HG03432 (cell line): ENCODE data around the gene CX3CL1.
"Not testable (repeated sequence)": the region's sequence is repeated elsewhere in the genome, so short reads cannot be mapped to it uniquely, and the experiment has no call there.

Source experiments
- ATAC-seq: cut with Tn5 transposase; IDR thresholded peaks from one replicate; pipeline ENCODE4 v1.9.1; 2021; ENCODE audit warnings: mild to moderate bottlenecking, moderate library complexity; ENCODE audit not compliant: unreplicated experiment

The CX3CL1 gene

DNA sequence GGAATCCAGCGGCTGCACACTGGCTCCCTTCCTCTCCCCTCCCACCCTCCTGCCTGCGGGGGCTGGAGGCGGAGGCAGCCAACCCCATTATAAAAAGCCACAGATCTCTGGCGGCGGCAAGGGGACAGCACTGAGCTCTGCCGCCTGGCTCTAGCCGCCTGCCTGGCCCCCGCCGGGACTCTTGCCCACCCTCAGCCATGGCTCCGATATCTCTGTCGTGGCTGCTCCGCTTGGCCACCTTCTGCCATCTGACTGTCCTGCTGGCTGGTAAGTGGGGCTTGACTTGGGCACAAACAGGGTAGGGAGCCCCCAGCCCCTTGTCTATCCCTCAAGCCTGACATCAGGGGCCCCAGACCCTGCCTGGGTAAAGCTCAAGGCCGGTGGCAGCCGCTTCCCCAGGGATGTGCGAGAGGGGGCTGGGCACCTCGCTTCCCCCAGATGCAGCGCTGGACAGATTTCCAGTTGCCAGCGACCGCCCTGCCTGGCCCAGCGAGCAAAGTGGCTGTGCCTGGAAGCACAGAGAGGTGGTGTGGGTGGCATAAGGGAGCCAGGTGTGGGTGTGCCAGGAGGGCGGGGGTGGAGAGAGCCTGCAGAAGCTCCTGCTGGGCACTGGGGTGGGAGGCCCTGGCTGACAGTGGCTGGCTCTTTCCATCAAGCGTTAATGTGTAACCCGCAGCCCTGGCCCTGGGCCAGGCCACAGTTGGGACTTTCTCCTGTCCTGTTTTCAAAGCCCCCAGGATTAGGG is at the start of gene CX3CL1:
CX3CL1 (plus strand) TSS at position 119 of the 745 bp plus-strand sequence; CDS start at position 198, 79 bp downstream.
- no peak for ATAC-seq

DNA sequence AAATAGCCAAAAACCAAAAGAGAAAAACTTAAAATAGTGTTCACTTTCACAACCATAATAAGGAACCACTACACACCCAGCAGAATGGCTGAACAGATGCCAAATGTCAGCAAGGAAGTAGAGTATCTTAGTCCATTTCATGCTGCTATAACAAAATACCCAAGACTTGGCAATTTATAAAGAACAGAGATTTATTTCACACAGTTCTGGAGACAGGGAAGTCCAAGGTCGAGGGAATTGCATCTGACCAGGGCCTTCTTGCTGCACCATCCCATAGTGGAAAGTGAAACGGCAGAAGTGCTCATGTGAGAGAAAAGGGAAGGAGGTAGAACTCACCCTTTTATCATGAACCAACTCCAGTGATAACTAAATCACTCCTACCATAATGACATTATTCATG is 47.5 kb upstream of the CX3CL1 start:
- no peak for ATAC-seq

DNA sequence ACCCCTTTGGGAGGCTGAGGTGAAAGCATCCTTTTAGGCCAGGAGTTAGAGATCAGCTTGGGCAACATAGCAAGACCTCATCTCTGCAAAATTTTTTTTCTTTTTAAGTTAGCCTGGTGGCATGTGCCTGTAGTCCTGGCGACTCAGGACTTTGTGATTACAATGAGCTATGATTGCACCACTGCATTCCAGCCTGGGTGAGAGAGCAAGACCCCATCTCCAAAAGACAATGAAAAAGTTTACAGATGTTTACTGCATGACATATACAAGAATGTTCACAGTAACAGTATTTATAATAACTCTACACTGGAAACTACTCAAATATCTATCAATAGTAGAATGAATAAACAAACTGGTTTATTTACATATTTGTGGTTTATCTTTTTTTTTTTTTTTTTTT is 46.8 kb upstream of the CX3CL1 start:
- no peak for ATAC-seq

DNA sequence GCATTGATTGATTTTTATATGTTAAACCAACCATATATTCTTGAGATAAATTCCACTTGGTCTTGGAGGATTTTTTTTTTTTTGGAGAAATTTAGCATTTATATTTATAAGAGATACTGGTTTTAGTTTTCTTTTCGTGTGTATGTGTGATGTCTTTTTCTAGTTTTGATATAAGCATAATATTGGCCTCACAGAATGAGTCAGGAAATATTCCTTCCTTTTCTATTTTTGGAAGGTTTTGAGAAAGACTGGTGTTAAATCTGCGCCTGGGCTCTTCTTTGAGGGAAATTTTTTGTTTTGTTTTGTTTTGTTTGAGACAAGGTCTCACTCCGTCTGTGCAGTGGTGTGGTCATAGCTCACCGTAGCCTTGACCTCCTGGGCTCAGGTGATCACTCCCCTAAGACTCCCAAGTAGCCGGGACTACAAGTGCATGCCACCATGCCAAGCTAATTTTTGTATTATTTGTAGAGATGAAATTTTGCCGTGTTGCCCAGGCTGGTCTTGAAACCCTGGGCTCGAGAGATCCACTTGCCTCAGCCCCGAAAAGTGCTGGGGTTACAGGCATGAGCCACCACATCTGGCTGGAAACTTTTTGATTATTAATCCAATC is 42.5 kb upstream of the CX3CL1 start:
- ATAC-seq = no peak

DNA sequence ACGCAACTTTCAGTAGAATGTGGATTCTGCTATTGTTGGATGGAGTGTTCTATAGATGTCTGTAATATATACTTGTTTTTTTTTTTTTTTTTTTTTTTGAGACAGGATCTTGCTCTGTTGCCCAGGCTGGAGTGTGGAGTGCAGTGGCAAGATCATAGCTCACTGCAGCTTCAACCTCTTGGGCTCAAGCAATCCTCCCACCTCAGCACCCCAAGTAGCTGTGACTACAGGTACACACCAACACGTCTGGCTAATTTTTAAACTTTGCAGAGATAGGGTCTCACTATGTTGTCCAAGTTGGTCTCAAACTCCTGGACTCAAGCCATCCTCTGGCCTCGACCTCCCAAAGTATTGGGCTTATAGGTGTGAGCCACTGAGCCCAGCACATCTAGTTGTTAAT is 40.9 kb upstream of the CX3CL1 start:
- no peak for ATAC-seq

DNA sequence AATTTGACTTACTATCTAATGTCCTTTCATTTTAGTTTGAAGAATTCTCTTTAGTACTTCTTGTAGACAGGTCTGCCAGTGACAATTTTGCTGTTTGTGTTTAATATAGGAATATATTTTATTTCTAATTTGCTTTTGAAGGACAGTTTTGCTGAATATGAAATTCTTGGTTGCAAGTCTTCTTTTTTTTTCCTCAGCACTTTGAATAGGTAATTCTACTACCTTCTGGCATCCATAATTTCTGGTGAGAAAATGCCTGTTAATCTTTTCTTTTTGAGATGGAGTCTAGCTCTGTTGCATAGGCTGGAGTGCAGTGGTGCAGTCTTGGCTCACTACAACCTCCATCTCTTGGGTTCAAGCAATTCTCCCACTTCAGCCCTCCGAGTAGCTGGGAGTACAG is 38.9 kb upstream of the CX3CL1 start:
- no peak for ATAC-seq

DNA sequence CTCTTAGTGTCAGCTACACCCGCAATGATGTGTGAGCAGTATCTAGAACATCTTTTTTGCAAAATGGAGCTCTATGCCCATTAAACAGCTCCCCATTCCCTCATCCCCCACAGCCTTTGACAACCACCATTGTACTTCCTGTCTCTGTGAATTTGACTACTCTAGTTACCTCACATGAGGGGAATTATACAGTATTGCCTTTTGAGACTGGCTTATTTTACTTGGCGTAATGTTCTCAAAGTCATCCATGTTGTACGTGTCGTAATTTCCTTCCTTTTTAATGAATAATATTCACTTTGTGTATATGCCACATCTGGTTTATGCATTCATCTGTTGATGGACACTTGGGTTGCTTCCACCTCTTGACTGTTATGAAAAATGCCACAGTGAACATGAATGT is 36.9 kb upstream of the CX3CL1 start:
- ATAC-seq = no peak

DNA sequence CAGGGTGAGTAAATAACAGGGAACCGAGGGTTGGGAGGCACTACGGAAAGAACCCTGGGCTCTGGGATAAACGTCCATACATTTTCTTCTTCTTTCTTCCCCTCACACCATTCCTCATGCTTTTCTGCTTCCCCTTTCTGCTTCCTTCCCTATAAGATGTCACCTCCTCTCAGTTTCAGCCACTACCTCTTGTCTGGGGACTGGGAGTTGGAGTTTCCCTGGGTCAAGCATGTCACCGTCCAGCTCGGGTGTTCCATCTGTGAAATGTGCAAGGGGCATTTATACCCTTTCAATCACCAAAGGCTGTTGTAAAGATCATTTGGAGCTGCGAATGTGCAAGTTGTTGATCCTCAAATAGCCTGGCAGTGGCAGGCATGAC is 31.2 kb upstream of the CX3CL1 start:
- no peak for ATAC-seq

DNA sequence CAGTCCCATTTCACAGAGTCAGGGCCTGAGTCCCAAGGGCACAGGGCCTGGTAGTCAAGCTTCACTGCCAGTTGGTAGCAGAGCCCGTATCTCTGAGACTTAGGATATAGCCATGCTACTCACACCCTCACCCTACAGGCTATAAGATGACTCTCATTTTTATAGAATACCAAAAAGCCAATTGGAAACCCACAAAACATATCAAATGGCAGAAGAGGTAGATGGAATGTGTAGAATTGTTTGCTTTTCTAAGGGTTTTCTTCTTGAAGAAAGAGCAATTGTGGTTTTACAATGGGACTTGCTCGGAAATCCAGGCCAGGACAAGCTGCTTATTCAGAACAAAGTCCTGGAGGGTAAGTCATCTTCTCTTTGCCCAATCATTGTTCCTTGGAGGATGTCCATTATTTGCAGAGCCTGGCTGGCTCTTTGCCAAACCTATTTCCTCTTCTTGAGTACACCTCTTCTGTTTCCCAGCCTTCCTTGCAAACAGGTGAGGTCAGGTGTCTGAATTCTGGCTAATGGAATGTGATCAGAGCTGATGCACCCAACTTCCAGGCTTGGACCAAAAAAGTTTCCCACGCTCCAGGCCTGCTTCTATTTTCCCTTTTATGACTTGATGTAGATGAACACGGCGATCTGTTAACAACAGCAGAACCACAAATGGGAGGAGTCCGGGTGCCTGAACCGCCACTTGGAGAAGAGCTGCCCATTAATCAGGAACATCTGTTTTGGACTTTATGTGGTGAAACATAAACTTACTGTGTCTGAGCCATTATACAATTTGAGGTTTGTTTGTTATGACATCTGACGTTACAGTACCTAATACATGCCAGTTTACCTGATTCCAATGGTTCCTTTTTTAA is 30.6 kb upstream of the CX3CL1 start:
- ATAC-seq = no peak

DNA sequence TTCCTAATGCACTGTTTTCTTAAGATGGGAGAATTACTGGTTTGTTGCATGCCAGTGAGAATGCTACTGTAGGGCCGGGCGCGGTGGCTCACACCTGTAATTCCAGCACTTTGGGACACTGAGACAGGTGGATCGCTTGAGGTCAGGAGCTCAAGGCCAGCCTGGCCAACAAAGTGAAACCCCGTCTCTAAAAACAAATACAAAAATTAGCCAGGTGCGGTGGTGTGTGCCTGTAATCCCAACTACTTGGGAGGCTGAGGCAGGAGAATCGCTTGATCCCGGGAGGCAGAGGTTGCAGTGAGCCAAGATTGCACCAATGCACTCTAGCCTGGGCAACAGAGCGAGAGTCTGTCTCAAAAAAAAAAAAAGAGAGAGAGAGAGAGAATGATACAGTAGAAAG is 29.7 kb upstream of the CX3CL1 start:
- not testable (repeated sequence) for ATAC-seq

DNA sequence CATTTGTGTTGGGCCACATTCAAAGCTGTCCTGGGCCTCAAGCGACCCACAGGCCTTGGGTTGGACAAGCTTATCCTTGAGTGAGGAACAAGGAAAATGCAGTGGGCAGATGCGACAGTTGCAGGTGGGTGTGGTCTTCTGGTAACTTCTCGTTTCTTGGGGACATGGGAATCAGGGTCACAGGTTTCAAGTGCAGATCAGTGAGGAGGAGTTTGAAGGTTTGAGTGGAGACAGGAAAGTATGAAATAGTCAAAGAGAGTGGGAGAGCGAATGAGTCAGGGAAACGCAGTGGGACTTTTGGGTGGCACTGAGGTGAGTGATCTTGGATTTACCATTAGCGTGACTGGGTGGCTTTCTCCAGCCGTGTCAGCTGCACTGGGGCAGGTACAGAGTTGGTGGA is 29.1 kb upstream of the CX3CL1 start:
- no peak for ATAC-seq

DNA sequence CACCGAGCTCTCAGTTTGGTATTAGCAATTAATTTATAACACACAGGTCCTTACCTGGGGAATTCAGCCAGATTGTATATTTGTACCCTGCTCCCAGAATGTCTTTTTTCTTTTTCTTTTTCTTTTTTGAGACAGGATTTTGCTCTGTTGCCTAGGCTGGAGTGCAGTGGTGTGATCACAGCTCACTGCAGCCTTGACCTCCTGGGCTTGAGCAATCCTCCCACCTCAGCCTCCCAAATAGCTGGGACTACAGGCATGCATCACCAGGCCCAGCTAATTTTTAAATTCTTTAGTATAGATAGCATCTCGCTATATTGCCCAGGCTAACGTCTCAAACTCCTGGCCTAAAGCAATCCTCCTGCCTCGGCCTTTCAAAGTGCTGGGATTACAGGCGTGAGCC is 28.2 kb upstream of the CX3CL1 start:
- not testable (repeated sequence) for ATAC-seq

DNA sequence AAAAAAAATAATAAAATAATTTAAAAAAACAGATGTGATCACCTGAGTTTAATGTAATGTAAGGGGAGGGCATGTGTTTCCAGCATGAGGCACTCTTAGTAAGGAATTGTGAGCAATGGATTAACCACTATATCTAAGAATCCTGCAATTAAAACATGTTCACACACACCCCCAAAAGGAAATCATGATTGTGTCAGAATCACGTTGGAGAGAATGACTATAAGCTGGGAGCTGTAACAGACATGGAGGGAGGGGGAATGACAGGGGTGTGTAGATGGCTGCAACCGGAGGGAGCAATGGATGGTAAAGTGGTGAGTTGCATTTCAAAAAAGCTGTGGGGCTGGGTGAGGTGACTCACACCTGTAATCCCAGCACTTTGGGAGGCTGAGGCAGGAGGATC is 27.3 kb upstream of the CX3CL1 start:
- no peak for ATAC-seq

DNA sequence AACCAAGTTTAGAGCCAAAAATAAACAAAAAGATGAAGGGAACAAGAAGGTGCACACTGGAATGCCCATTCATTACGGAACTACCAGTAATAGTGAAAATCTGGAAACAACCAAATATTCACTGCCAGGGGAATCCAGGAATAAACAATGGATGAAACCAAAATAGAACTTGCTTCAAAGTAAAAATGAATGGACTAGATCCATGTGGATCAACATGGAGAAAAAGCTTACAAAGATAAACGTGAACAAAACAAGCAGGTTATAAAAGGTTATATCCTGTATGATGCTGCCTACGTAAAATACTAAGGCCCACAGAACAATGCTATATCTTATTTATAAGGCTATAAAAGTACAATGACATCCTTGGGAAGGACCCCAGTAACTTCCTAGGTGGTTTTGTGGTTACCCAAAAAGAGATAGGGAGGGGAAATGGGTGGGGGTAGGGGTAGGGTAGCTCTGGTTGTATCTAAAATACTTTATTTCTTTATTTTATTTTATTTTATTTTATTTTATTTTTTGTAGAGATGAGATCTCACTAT is 26.6 kb upstream of the CX3CL1 start:
- ATAC-seq = no peak

DNA sequence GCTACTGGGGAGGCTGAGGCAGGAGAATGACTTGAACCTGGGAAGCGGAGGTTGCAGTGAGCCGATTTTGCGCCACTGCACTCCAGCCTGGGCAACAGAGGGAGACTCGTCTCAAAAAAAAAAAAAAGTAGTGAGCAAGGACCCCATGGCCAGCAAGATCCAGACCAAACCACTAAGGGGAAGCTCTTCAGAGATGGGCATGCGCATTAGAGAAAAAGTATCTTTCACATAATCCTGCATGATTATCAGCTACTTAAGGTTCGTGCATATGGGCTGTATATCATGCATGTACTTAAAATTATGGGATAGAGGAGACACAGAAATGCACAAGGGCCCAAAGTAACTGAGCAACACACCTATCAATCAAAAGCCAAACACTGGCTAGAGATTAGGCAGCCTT is 24.4 kb upstream of the CX3CL1 start:
- no peak for ATAC-seq

DNA sequence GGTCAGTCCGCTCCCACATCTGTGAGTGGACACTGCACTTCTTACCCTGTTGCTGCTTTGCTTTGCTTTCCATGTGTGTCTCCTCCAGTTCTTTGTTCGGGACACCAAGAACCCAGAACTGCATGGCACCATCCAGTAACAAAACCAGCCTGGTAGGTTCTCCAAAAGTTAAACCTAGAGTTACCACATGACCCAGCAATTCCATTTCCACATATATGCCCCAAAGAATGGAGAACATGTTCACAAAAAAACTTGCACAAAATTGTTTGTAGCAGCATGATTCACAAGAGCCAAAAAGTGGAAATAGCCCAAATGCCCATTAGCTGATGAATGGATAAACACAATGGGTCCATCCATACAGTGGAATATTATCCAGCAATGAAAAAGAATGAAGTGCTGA is 24.0 kb upstream of the CX3CL1 start:
- no peak for ATAC-seq

DNA sequence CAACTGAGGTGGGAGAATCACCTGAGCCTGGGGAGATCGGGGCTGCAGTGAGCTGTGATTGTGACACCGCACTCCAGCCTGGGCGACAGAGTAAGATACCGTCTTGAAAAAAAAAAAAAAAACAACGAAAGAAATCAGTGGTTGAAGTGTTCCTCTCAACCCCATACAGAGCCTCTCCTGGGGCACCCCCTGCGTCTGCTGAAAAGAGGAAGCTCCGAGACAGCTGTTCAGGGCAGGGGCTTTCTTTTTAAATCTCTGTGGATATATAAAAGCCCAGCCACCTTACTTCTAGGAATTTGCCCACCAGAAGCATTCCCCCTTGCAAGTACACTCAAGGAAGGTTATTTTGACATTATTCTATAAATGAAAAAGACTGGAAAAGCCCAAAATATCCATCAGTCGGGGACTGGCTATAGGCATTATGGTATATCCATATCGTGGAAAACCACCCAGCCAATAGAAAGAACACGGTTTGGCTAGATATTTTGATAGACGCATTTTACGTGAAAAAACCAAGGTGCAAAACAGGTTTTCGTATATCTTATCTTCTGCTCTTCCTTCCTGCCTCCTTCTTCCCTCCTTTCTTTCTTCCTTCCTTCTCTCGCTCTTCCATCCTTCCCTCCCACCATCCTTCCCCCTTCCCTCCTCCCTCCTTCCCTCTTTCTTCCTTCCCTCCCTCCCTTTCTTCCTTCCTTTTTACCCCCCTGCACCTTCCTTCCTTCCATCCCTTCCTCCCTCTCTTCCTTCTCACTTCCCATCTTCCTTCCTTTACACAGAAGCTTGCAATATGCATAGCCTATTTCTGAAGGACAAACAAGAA is 22.9 kb upstream of the CX3CL1 start:
- ATAC-seq = peak; percentile 92

DNA sequence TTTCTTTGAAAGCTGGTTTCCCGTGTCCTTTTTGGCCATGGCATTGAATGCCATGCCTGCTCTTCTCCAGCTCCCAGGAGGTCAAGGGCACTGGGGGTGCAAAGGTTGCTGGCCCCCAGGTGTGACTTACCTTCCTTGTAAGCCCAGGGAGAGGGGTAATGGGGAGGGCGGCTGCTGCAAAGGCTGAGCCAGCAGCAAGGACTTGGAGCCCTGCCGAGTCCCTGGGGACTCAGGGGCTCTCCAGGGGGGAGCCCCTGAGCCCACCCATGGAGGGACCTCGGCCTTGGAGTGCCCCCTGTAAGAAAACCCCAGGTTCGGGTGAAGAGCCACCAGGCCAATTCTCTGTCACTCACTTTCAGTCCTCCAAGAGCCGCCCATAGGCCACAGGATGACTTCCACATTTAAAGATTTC is 19.6 kb upstream of the CX3CL1 start:
- no peak for ATAC-seq

DNA sequence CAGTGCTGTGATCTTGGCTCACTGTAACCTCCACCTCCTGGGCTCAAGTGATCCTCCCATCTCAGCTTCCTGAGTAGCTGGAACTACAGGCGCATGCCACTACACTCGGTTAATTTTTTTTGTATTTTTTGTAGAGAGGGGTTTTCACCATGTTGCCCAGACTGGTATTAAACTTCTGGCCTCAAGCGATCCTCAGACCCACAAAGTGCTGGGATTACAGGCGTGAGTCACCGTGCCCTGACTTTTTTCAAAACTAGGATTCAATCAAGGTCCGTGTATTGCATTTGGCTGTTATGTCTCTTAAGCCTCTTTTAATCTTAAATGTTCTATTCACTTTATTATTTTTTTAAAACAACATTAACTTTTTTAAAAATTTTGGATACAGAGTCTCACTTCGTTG is 18.0 kb upstream of the CX3CL1 start:
- no peak for ATAC-seq

DNA sequence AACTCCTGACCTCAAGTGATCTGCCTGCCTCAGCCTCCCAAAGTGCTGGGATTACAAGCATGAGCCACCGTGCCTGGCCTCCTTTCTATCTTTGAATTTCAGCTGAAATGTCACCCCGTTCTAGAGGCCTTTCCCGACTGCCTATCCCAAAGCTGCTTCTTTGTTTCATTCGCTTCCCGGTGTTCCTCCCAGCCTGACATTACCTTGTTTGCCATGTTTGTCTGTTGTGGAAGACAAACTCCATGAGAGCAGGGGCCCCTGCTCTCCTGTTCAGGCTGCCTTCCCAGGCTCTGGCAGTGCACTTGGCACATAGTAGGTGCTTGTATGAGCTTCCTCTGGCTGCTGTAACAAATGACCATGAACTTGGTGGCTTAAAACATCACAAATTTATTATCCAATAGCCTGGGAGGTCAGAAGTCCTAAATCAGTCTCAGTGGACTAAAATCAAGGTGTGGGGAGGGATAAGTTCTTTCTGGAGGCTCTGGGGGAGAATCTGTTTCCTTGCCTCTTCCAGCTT is 16.3 kb upstream of the CX3CL1 start:
- no peak for ATAC-seq

DNA sequence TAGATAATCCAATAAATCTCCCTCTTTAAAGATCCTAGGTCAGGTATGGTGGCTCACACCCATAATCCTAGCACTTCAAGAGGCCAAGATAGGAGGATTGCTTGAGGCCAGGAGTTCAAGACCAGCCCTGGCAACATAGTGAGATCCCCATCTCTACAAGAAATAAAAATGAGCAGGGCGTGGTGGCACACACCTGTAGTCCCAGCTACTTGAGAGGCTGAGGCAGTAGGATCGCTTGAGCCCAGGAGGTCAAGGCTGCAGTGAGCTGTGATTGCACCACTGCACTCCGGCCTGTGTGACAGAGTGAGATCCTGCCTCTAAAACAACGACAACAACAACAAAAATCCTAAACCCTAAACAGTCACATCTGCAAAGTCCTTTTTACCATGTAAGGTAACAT is 15.7 kb upstream of the CX3CL1 start:
- ATAC-seq = no peak
